ENCODE measurements around the gene CHAT. TPM values are rescaled to one million over a fixed set of nuclear protein-coding genes. Genes with fewer than 3 reads are reported as not detected.

CHAT gene
- total and polyA plus RNA-seq, 2 of the 13 experiments (the other 11 are each of a cell fraction or from before 2014, with no cell fraction given), result not detected

GRCh38 chr10:49616421-49617101 is 2.7 kb downstream of the CHAT start:
- H3K79me2 ChIP-seq (ENCODE audit: insufficient read depth, low read length), result no peaks in the 10 kb centered on the region
- H3K9ac ChIP-seq (ENCODE audit: insufficient read depth, low read depth, low read length), result no peak overlapping the region
- TF ChIP-seq ZNF574 (CRISPR knock-in tag; IDR thresholded peaks at IDR 0.05) (no peak), NFE2L2 (IDR thresholded peaks at IDR 0.05; ENCODE audit: low read length) (no peak), ETS1 (CRISPR knock-in tag; IDR thresholded peaks at IDR 0.05) (no peak), GMEB2 (CRISPR knock-in tag; IDR thresholded peaks at IDR 0.05; ENCODE audit: low read depth) (no peak), ZNF33A (CRISPR knock-in tag; IDR thresholded peaks at IDR 0.05; ENCODE audit: borderline replicate concordance) (no peak)
- H3K4me1 ChIP-seq (ENCODE audit: insufficient read depth, low read length), result no peaks in the 10 kb centered on the region
- H4K20me1 ChIP-seq (ENCODE audit: insufficient read depth, low read length), result no peaks in the 10 kb centered on the region; the same call in 1 of the 2 replicates
- DNase-seq (ENCODE audit: low spot score), result no peak
- no peak overlapping the region for H2AFZ ChIP-seq (ENCODE audit: low read length)
- no peaks in the 10 kb centered on the region for H3K9me3 ChIP-seq (ENCODE audit: low read length)
- in situ Hi-C loops (cut with HindIII; ENCODE audit: extremely low pct_ligation_motif_present, low pct_unique_long_range_greater_than_20kb) (no loop called here), intact Hi-C loops (cut with micrococcal nuclease; ENCODE audit: unreplicated experiment) (no loop called here)
- no peak overlapping the region for H3K4me2 ChIP-seq (ENCODE audit: low read depth, low read length)
- peaks cover 7 to 66% of the 10 kb centered on the region in 2 experiments; a peak in 4 of 5 replicates for H3K27me3 ChIP-seq (ENCODE audit: control insufficient read depth in 1 of 2, insufficient read depth in 2 of 2, low read length in 2 of 2)
- BruUV-seq (replicated peaks), result no TSS peak
- H3K27ac ChIP-seq (ENCODE audit: extremely low read length, insufficient read depth, low read length), result no peak overlapping the region
- no peaks in the 10 kb centered on the region for H3K36me3 ChIP-seq (replicated peaks in 1 of 2; ENCODE audit: control insufficient read depth in 1 of 2, insufficient read depth in 2 of 2, low read length in 2 of 2)
- CTCF ChIA-PET (ENCODE audit: low intra/inter-chr PET ratio, low total read pairs), result no interaction called here
- FAIRE-seq, result no peak
- no peak overlapping the region for H3K4me3 ChIP-seq (replicated peaks in 1 of 3; ENCODE audit: insufficient read depth in 1 of 3, low read depth in 2 of 3, low read length in 3 of 3)
- WGBS (ENCODE audit: low lambda C conversion rate), result 0% methylated on average over 4 of the region's 6 CpGs
- POLR2A ChIA-PET, result no interaction called here
- ATAC-seq, result peak; percentile 20; the same call in 1 of the 3 replicates

Measured in HepG2 (cell line).